ENCODE data around the gene ZNF711.
"Not testable (repeated sequence)": the region's sequence is repeated elsewhere in the genome, so short reads cannot be mapped to it uniquely, and the experiment has no call there.

- TF ChIP-seq, protein P1, sequence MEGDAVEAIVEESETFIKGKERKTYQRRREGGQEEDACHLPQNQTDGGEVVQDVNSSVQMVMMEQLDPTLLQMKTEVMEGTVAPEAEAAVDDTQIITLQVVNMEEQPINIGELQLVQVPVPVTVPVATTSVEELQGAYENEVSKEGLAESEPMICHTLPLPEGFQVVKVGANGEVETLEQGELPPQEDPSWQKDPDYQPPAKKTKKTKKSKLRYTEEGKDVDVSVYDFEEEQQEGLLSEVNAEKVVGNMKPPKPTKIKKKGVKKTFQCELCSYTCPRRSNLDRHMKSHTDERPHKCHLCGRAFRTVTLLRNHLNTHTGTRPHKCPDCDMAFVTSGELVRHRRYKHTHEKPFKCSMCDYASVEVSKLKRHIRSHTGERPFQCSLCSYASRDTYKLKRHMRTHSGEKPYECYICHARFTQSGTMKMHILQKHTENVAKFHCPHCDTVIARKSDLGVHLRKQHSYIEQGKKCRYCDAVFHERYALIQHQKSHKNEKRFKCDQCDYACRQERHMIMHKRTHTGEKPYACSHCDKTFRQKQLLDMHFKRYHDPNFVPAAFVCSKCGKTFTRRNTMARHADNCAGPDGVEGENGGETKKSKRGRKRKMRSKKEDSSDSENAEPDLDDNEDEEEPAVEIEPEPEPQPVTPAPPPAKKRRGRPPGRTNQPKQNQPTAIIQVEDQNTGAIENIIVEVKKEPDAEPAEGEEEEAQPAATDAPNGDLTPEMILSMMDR (conservative IDR thresholded peaks at IDR 0.05; ENCODE audit: low read length) = not testable (repeated sequence)
- not testable (repeated sequence) for TF ChIP-seq EZH2phosphoT487 (IDR thresholded peaks at IDR 0.05; ENCODE audit: borderline replicate concordance)
Measured at GRCh38 chrX:85311348-85311747, 67.6 kb downstream of the ZNF711 start.

Measured in Loucy (cell line).